ENCODE measurements around the gene MYBPH.

The MYBPH gene

DNA sequence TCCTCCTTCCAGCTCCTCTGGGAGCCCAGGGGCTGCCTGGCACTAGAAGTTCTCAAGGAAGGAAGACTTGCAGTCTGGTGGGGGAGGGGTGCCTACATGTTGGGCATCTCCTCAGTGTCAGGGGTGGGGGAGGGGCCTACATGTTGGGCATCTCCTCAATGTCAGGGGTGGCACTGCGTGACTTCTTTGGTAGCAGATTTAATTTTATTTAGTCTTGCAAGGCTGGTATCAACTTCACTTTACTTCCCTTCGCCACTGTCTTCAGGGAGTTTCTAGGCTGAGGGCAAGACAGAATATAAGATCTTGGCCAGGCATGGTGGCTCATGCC is 29.6 kb downstream of the MYBPH start:
- no peak for DNase-seq

DNA sequence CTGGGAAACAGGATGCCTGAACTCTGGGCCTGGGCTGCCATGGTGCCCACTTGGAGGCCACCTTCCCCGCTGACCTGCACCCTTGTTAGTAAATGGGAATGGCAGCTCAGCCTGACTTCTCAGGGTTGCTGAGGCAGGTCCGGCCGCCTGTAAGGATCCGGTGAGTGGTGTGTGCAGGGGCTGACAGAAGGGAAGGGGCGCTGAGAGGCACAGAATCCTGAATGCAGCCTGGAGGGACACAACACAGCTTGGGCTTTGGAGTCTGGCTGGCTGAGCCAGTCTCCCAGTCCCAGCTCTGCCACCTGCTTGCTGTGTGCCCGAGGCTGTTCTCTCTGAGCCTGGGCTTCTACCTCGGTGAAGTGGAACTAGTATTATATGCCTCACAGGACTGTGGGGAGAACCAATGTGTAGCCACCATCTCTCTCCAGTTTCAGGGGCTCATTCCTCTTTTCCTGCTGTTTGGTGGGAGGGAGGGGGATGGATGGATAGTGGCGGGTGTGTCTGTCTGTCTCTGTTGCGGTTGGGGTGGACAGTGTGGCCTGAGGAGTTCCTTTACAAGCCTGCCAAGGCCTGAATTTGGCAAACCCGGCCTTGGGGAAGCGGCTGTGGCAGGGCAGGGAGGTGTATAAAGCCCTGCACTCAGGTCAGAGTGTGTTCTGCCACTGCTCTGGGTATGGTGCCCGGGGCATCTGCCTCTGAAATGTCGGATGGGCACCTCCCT is 30.1 kb downstream of the MYBPH start:
- DNase-seq = no peak

DNA sequence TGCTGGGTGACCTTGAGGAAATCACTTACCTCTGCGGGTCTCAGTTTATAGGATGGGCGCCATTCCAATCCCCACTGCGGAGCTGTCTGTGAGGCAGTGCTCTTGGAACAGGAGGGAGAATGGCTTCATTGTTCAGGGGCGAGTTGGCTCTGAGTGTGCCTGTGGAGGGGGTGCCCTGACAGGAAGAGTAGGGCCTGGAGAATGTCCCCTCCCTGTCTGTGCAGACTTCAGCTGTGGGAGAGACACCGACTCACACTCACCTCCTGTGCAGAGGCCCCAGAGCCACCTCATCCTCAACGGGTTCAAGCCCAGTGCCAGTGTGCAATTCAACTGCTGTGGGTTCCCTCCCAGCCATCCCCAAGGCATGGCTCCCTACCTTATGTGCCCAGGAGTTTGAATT is 31.0 kb downstream of the MYBPH start:
- DNase-seq = no peak

DNA sequence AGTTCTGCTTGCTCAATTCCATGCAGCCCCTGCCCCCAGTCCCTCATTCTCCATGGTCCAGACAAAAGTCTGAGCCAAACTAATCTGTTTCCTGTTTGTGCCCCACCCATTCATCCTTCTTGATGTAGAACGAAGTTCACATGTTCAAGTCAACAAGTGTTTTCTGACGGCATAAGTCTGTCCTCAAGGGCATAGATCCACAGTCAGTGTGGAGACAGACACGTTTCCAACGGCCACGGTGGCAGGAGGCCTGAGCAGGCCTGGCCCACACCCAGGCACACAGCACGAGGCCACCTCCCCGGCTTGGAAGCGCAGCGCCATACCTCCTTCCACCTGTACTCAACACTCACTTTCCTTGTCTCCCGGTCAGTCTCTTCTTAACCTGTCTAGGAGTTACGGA is 32.0 kb downstream of the MYBPH start:
- no peak for DNase-seq

DNA sequence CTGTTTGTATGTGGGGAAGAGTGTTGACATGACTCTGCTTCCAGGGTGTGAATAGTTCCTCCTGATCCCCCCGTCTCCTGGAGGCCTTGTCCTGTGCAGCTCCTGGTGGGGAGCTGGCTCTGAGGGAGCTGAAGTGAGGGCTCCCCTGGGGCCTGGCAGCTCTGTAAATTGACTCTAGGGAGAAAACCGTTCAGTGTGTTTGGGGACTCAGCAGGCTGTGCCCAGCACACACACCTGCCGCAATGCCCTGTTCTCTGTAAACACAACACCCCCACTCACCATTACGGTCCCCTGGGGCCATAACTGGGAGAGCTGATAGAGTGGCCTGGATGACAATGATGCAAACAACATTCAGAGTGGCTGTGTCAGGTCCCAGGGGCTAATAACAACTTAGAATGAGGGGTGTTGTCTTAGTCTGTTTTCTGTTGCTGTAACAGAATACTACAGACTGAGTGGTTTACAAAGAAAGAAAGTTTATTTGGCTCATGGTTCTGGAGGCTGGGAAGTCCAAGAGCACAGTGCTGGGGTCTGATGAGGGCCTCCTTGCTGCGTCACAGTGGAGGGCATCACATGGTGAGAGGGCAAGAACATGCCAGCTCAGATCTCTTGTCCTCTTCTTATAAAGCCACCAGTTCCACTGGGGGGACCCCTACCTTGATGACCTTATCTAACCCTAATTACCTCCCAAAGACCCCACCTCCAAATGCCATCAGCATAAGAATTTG is 32.8 kb downstream of the MYBPH start:
- no peak for DNase-seq

DNA sequence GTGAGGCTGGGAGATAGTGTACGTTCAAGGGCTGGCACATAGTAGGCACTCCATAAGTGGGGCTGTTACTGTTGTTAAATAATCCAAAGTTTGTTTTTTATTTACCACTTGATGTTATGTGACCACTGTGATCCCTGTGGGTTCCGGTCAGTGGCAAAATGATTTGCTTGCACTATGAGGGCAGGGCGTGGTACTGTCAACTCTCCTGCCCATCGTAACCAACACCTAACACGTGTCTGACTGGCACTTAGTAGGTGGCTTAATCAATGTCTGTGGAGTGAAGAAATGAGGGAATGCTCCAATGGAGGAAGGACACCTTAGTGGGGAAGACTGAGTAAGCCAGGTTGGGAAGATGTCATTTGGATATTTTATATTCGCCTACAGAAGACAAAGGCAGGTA is 33.5 kb downstream of the MYBPH start:
- DNase-seq = no peak

DNA sequence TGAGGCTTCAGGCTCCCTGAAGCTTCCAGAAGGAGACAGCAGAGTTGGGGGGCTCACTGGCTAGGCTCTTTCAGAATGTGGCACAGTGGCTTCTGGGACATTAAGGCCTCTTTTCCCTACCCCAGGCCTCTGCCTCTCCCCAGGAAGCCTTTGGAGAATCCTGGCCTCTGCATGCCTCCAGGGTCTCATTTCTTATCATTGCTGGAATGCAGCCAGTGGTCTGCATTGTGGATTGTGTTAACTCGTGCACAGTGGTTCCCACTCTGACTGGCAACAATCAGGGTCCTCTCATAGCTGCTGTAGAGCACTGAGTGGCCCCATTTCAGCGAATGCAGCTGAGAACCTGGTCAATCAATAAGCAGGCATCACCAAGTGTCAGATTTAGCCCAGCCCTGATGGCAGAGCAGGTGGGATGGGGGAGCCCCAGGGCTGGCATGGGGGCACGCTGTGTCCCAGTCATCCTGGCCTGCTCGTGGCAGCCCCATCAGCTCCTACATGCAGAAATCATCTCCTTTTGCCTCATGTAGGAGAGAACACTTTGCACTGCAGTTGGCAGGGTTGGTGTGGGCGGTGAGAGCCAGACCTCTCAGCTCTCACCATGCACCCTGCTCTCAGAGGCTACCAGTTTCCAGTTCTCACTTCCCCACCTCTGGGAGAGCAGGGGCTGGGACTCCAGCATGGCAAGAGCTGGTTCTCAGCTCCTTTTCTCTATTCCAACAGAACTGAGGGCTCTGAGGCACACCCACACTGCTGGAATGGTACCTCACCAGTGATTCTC is 34.7 kb downstream of the MYBPH start:
- no peak for DNase-seq

DNA sequence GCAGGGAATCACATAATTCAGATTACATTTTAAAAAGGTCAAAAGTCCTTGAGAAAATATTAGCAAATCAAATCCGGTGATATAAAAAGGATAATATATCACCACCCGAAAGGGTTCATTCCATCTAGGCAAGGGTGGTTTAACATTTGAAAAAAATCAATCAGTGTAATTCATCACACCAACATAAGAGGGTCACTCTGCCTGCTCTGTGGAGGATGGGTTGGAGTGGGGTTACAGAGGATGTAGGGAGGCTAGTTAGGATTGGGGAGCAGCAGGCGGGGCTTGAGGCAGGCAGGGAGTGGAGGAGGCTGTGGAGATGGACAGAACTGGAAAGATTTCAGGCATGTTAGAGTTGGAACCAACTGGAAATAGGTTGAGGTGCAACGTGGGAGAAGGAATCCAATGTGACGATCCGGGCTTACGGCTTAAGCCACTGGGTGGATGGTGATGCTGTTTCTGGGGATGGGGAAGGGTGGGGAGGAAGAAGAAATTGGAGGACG is 35.6 kb downstream of the MYBPH start:
- DNase-seq = no peak

DNA sequence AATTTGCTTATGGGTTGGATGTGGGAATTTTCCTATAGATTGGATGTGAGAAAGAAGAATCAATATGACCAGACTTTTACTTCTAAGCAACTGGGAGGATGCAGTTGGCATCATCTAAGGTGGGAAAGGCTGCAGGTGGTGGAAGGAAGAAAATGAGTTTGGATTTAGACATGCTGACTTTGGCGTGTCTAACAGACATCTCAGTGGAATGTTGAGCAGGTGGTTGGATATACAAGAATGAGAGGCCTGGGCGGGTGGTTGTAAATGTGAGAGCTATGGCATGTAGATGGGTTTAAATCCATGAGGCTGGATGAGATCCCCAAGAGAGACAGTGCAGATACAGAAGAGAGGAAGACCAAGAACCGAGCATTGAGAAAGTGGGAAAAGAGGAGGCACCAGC is 37.6 kb downstream of the MYBPH start:
- DNase-seq = no peak

DNA sequence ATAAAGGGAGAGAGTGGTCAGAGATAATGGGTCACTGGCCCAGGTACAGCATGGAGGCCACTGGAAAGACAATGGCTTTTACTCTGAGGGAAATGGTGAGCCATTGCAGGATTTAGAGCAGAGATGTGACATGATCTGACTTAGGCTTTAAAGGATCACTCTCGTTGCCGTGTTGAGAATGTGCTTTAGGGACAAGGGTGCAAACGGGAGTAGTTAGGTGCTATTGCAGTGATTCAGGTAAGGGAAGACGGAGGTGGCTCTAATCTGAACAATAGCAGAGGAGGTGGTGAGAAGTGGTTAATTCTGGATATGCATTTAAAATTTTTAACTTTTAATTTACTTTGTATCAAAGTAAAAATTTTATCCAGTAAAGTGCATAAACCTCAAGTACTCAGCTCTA is 38.3 kb downstream of the MYBPH start:
- no peak for DNase-seq

DNA sequence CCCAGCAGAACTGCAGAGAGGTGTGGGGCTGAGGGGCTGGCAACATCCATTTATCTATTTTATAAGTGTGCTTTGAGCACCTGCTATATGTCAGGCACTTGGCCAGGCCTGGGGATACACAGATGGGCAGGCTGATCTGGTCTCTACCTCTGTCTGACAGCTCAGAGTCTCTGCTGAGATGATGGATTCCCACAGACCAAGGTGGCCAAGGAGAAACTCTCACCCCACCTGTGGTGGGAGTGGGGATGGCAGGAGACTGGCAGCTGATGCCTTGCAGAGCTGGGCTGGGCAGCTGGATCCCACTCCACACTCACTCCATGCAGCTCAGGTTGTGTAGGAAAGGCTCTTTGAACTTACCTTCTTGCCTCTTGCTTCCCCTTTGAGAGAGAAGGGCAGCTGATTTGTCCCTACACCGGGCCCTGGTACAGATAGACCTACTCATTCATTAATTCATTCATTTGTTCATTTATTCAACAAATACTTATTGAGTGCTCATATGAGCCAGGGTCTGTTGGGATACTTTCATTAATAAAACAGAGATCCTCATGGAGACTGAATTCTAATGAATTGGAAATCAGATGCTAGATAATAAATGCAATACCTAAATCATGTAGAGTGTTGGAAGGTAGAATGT is 39.1 kb downstream of the MYBPH start:
- DNase-seq = no peak

DNA sequence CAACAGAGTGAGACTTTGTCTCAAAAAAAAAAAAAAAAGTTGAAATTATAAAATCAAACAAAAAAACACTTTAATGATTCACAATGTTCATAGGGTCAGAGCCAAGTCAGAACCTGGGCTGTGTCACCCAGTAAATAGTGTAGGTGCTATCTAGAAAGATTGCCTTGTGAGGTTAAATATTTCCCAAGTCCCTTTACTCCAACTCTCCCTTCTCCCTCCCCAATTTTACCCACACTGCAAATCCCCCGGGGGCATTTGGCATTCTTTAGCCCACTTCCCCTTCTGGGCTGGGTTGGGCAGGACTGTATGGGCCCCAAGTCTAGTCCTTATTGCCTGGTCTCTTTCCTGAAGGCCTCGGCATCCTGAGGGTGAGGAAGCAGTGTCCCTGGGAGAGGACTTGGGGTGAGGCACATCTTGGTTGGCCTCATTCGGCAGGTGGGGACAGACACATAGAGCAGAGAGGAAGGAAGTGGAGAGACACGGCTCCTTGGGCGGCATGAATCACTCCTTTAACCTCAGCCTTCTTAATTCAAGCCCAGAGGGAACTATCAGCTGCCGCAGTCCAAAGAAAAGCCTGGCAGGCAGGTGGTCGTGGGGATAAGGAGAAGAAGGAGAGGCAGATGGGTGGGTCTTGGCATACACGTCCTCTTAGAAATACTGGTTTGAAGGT is 39.9 kb downstream of the MYBPH start:
- DNase-seq = no peak

DNA sequence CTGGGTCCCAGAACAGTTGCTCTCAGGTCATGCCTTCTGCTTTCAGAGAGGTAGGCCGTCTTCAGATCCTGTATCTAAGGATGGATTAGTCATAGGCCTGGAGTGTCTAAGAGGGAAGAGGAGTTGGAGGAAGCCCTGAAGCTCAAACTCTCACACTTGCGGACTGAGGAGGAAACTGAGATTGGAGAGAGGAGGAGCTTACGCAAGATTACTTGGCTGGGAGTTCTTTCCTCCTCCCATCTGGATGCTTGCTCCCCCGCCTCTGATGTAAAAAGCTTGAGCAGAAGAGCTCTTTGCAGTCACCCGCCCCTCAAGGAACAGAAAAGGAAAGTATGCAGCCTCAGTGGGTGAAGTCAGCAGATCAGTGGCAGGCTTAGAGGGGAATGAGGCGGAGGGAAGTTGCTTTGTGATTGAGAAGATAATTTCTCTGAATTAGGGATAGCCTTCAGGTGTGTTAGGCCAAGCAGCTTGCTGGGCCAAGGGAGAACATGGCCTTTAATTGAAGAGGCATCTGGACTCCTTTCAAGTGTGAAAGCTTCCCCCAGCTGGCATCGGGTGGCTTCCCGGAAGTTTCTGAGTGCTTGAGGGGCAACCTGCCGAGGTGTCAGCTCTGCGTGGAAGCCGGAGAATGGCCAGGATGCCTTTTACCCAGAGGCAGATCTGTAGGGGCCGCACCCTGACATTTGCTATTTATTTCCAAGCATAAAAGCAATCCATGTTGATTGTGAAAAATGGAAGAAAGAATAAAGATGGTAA is 41.5 kb downstream of the MYBPH start:
- no peak for DNase-seq

DNA sequence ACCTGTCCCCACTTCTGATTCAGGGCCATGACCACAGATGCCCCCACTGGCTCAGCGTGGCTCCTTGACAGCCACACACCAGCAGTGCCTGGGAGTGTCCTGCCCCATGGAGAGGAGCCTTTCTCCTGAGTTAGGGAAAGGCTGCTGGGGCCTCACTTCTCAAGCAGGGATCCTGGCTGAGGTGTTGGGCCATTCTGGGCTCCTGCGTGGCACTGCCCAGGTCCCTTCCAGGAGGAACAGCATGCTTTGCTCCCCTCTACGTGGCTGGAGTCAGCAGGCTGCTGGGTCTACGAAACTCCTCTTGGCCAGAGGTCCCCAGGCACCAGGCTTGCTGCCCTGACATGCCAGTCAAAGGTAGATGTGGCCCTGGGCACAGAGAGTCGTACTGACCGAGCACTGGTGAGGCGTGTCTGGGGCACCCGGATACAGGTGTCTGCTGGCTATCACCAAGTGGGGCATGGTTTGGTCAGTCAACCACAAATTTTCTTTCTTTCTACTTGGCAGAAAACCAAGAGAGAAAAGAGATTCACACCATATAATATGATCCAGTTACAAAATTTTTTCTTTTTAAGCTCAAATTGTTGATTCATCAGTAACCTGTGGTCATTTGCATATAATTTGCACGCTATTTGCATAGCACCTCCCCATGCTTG is 44.0 kb downstream of the MYBPH start:
- DNase-seq = no peak

DNA sequence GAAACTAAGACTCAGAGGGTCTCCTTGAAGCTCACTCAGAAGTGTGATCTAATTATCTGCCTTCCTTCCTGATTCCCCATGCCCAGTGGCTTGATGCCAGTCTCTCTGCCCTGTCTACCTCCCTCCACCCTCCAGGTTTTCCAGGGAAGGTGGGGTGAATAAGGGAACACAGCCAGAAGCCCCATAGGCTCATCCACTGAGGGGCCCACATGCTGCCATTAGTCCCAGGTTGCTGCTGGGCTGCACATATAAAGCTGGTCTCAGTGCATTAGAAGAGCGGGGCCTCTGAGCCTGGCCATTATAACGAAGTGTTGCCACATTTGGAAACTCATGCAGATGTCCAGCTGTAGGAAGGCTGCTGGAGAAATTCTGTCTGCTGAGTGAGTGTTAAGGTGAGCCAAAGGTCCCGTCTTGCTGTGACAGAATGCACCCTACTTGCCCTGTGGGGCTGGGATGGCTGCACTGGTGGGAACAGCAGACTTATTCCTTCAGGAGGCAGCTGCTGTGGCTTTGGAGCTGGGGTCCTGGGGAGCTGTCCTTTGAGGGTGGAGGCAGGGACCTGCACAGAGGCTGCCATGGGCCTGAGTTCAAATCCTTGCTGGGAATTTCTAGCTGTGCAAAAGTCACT is 45.2 kb downstream of the MYBPH start:
- DNase-seq = no peak

DNA sequence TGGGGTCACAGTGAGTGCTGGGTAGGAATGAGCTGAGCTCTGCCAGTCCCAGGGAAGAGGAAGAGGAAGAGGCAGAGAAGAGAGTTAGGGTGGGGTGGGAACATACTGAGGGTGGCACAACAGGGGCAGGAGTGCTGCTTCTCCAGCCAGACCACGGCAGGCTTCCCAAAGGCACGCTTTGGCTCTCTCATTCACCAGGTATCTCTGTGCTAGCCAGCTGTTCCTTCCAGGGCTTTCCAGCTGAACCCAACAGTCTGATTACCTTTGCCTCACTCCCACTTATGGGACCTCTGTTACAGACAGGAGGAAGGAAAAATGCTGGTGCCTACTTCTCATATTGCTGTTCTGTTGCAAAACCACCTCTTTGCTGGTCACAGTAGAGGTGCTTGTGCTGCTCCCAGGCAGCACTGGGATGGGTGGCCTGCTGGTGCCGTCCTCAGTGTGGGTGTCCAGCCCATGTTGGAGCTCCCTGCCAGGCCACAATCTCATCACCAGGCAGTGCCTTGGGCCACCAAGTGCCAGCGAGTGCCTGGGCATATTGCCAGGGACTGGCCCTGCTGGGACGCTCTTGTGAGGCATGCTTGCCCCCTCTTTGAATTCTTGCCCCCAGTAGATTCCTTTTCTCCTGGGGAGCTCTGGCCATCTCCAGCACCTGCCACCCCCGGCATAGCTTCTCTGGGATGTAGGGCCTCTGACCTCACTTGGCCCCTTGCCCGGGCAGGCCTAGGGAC is 46.0 kb downstream of the MYBPH start:
- DNase-seq = no peak

DNA sequence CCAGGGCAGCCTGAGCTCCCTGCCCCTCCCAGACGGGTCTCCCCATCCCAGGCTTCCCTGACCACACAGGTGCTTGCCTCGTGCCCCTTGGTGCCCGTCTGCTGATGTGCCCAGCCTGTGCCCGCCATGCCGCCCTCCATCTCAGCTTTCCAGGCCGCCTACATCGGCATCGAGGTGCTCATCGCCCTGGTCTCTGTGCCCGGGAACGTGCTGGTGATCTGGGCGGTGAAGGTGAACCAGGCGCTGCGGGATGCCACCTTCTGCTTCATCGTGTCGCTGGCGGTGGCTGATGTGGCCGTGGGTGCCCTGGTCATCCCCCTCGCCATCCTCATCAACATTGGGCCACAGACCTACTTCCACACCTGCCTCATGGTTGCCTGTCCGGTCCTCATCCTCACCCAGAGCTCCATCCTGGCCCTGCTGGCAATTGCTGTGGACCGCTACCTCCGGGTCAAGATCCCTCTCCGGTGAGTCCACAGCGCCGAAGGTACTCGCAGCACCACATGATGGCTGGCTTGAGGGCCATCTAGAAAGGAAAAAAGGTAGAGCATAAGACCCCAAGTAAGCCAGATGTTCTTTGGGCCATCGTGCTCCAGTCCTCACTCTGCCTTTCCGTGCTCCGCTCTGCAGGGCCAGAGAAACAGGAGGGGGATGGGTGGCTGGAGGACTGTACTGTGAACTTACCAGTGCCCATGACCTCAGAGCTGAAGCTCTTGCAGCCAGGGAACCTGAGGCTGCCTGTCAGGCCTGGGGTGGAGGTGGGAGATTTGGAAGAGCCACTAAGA is 46.7 kb downstream of the MYBPH start:
- DNase-seq = no peak

DNA sequence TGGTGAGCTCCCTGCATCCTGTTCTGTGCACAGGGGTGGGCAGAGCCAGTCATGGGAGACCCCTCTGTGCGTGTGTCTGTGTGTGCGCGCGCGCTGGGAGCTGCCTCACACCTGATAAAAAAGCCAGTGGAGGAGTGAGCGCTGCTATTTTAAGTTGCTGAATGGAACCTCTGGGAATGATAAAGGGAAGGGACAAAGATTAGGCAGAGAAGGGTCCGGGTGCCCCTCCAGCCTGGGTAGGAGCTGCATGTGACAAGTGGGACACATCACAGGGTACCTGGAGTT is 47.3 kb downstream of the MYBPH start:
- DNase-seq = no peak

DNA sequence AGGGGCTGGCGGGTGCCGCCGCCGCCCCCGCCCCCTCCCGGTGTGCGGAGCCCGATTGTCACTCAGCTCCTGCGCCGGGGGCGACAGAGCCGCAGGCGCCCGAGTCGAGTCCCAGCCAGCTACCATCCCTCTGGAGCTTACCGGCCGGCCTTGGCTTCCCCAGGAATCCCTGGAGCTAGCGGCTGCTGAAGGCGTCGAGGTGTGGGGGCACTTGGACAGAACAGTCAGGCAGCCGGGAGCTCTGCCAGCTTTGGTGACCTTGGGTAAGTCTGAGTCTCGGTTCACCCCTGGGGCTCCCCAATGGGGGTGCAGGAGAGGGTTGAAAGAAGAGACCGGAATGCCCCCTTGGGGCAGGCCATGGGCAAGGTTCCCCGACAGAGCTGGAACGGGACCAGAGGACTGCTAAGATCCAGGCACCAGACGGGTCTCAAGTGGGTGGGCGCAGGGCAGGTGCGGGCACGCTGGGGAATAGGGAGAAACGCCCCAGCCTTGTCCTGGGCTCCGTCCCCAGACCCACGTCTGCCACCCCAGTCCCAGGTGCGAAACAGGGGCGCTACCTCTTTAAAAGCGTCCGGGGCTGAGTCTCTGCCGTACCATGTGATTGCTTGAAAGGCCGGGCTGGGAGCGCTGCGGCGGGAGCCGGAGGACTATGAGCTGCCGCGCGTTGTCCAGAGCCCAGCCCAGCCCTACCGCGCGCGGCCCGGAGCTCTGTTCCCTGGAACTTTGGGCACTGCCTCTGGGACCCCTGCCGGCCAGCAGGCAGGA is 47.8 kb downstream of the MYBPH start, which contains the start of gene ADORA1:
Gene ADORA1, plus strand, starts transcription at position 61 of the 765 bp plus-strand sequence. CDS start 1,116 bp downstream, outside the sequence.
- no peak for DNase-seq
